Fibroblast of mammary gland (primary cell): ENCODE results near the gene ZBTB4.

Experiments used
- DNase-seq: peaks from one replicate; pipeline ENCODE4 v3.0.0-alpha.2; 2010; ENCODE audit warnings: low read depth
- H3K4me3 ChIP-seq: 2 replicates; pipeline ENCODE4 v1.5.1; 2011; ENCODE audit warnings: low read depth, mild to moderate bottlenecking, low read length, moderate library complexity; ENCODE audit not compliant: control insufficient read depth
- TF ChIP-seq, protein P1 (sequence below): conservative IDR thresholded peaks from 2 replicates; pipeline ENCODE4 v1.5.1; 2011; ENCODE audit warnings: low read depth, low read length, inconsistent platforms; ENCODE audit not compliant: control insufficient read depth, insufficient read depth

Gene ZBTB4

GRCh38 chr17:7418472-7419152 is 60.8 kb downstream of the ZBTB4 start:
- TF ChIP-seq, protein P1, sequence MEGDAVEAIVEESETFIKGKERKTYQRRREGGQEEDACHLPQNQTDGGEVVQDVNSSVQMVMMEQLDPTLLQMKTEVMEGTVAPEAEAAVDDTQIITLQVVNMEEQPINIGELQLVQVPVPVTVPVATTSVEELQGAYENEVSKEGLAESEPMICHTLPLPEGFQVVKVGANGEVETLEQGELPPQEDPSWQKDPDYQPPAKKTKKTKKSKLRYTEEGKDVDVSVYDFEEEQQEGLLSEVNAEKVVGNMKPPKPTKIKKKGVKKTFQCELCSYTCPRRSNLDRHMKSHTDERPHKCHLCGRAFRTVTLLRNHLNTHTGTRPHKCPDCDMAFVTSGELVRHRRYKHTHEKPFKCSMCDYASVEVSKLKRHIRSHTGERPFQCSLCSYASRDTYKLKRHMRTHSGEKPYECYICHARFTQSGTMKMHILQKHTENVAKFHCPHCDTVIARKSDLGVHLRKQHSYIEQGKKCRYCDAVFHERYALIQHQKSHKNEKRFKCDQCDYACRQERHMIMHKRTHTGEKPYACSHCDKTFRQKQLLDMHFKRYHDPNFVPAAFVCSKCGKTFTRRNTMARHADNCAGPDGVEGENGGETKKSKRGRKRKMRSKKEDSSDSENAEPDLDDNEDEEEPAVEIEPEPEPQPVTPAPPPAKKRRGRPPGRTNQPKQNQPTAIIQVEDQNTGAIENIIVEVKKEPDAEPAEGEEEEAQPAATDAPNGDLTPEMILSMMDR = no peak
- DNase-seq = no peak
- H3K4me3 ChIP-seq = no peak overlapping the region

- TF ChIP-seq, protein P1 = no peak
- no peak overlapping the region for H3K4me3 ChIP-seq
- no peak for DNase-seq
Observed at GRCh38 chr17:7417056-7417655, 62.3 kb downstream of the ZBTB4 start.

DNA sequence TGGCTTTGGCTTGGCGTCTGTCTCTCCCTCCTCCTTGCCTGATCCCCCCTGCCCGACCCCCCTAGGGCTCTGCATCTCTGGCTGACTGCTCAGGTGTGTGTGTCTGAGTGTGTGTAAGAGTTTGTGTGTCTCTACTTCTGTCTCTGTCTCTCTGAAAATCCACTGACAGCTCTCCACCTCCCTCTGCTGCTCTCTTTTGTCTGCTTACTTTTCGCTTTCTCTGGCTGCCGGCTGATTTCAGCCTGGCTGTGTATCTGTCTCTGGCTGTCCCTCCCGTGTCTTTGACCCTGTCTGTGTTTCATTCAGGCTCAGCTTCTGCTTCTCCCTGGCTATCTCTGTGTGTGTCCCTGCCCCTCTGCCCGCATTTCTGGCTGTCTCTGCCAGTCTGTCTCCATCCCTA is 63.1 kb downstream of the ZBTB4 start:
- DNase-seq = no peak
- TF ChIP-seq, protein P1 = peak; percentile 5

GRCh38 chr17:7415784-7416183 is 63.6 kb downstream of the ZBTB4 start:
- TF ChIP-seq, protein P1 = no peak
- no peak overlapping the region for H3K4me3 ChIP-seq
- DNase-seq = no peak

More for the DNA sequence above, 63.1 kb downstream of the ZBTB4 start:
- H3K4me3 ChIP-seq = no peak overlapping the region

DNA sequence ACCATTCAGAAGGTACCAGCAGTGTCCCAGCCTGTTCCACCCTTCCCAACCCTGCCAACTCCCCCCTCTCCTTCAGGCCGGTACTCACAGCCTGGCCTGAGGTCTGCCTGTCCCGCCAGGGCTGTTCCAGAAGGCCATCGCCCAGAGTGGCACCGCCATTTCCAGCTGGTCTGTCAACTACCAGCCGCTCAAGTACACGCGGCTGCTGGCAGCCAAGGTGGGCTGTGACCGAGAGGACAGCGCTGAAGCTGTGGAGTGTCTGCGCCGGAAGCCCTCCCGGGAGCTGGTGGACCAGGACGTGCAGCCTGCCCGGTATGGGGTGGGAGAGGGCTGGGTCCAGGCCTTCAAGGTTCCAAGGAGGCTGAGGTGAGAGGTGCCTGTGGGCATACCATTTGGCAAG is 64.6 kb downstream of the ZBTB4 start:
- TF ChIP-seq, protein P1 = no peak
- H3K4me3 ChIP-seq = no peak overlapping the region
- no peak for DNase-seq

GRCh38 chr17:7413346-7413985 is 66.0 kb downstream of the ZBTB4 start:
- DNase-seq = peak; percentile 79
- TF ChIP-seq, protein P1 = no peak
- no peak overlapping the region for H3K4me3 ChIP-seq
